HL-60 (cell line): Measurements from ENCODE around the gene FEZ2.

Source experiments
- CTCF ChIP-seq: IDR thresholded peaks from one replicate; pipeline ENCODE4 v1.5.1; 2011; ENCODE audit warnings: low read length, control low read depth, inconsistent platforms; ENCODE audit not compliant: insufficient read depth
- POLR2AphosphoS5 ChIP-seq: IDR thresholded peaks from 2 replicates; pipeline ENCODE4 v1.6.1; 2012; ENCODE audit warnings: low read depth
- SPI1 ChIP-seq: IDR thresholded peaks from 2 replicates; pipeline ENCODE4 v1.6.1; 2012; ENCODE audit warnings: low read depth, mild to moderate bottlenecking, borderline replicate concordance

DNA sequence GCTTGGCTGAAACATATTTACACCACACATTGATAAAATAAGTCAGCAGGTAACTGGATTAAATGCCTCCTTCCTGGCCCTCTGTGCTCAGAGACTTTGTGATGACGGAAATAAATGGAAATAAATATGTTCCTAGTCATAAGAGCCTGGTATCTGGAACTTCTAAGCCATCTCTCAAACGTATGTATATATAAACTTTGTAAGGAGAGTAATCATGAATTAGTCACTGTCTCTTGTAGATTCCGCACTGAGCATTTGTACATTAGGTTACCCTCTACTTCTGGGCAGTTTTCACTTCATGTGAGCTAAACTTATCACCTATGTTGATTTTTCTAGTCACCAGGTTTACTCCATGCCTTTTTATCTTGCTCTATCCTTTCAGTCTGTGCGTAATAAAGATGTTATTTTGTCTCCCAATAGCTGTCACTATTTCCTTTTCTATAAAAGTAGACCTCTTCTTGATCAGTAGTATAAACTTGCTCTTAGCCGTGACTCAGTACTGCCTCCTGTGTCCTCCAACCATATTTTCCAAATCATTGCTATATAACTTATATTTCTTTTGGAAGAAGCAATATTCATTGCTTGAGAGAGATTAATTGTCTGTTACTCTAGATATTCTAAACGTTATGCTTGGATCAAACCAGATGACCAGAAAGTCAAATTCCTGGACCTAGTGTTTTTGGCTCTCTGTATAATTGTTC is 53.2 kb downstream of the FEZ2 start:
- TF ChIP-seq CTCF (no peak), SPI1 (no peak), POLR2AphosphoS5 (no peak)
